ENCODE measurements around the gene NBEA. TPM values are rescaled to one million over a fixed set of nuclear protein-coding genes. Genes with fewer than 3 reads are reported as not detected.

Gene NBEA
- total RNA-seq, 2 experiments from 2014 or later = 3.5 to 3.8 TPM

DNA sequence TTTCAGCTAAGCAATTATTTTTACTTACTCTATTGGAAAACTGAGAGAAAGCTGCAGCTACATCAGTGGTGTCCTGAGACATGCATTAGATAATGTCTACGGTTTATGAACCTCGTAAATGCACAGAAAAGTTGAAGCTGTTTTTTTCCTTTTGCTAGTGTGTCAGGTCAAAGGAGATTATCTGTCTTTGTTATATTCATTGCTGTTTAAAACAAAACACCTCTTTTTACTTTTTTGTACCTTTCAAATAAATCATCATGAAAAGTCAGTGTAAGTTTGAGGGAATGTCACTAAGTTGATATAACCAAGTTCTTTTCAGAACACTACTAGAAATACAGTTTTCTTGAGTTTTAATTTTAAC, 2.2 kb downstream of the NBEA start:
- H3K27ac ChIP-seq (ENCODE audit: low read depth in 1 of 2, low read length in 2 of 2) = no peak overlapping the region
- H3K27me3 Mint-ChIP-seq = peaks cover 43% of the 10 kb centered on the region
- H3K4me1 ChIP-seq (ENCODE audit: insufficient read depth, low read length) = peaks cover 13% of the 10 kb centered on the region
- no peak overlapping the region for H3K27ac Mint-ChIP-seq
- POLR2A ChIA-PET = interaction anchor here (0.6 kb wide), 1 partner anchor 17 kb away, joined by 3 read pairs; no protein-coding TSS in a partner anchor
- no peak overlapping the region for H3K4me3 ChIP-seq (ENCODE audit: low read length)
- CTCF ChIA-PET = no interaction called here
- no peaks in the 10 kb centered on the region for H3K36me3 ChIP-seq (ENCODE audit: insufficient read depth, low read length)
- H3K4me3 Mint-ChIP-seq = peak overlapping the region; percentile 95
- intact Hi-C loops (cut with DNase I, micrococcal nuclease) = loop anchor here in 1 of 2 experiments (10.0 kb wide), 1 partner anchor 1399 kb away; no protein-coding TSS in a partner anchor
- H3K9me3 ChIP-seq (ENCODE audit: control insufficient read depth in 1 of 2, insufficient read depth in 1 of 2, low read length in 2 of 2) = peaks cover 0 to 5% of the 10 kb centered on the region in 2 experiments
- H3K4me1 Mint-ChIP-seq (ENCODE audit: low read depth) = peaks cover 37% of the 10 kb centered on the region
- ATAC-seq (ENCODE audit: poor library complexity) (no peak), DNase-seq (no peak)
- H3K27me3 ChIP-seq (ENCODE audit: control insufficient read depth in 1 of 2, insufficient read depth in 2 of 2, low read length in 2 of 2) = peaks cover 7 to 24% of the 10 kb centered on the region in 2 experiments
- TF ChIP-seq, protein P1, sequence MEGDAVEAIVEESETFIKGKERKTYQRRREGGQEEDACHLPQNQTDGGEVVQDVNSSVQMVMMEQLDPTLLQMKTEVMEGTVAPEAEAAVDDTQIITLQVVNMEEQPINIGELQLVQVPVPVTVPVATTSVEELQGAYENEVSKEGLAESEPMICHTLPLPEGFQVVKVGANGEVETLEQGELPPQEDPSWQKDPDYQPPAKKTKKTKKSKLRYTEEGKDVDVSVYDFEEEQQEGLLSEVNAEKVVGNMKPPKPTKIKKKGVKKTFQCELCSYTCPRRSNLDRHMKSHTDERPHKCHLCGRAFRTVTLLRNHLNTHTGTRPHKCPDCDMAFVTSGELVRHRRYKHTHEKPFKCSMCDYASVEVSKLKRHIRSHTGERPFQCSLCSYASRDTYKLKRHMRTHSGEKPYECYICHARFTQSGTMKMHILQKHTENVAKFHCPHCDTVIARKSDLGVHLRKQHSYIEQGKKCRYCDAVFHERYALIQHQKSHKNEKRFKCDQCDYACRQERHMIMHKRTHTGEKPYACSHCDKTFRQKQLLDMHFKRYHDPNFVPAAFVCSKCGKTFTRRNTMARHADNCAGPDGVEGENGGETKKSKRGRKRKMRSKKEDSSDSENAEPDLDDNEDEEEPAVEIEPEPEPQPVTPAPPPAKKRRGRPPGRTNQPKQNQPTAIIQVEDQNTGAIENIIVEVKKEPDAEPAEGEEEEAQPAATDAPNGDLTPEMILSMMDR (IDR thresholded peaks at IDR 0.05) = no peak
- no peaks in the 10 kb centered on the region for H3K9me3 Mint-ChIP-seq
- H3K36me3 Mint-ChIP-seq (ENCODE audit: low read depth) = no peaks in the 10 kb centered on the region

DNA sequence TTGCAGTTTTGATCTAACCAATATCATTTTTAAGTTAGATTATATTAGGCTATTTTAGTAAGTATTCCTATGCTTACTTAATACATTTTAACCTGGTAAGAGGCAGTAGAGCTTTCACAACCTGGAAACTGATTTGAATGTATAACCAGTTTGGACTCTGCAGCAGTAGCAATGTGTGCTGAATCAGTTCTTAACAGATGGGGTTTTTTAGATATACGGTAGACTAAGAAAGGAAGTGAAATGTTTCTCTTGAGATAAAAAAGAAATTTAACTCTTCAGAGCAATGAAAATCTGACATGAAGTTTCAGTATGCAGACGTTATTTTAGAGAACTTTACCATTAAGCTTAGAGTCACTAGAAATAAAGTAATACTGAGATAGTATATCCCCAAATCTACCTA, 2.7 kb downstream of the NBEA start:
- intact Hi-C loops (cut with DNase I, micrococcal nuclease) = loop anchor here in 1 of 2 experiments (10.0 kb wide), 1 partner anchor 1400 kb away; no protein-coding TSS in a partner anchor
- Histone ChIP-seq H3K36me3 (ENCODE audit: insufficient read depth, low read length) (no peaks in the 10 kb centered on the region), H3K27ac (ENCODE audit: low read depth in 1 of 2, low read length in 2 of 2) (no peak overlapping the region), H3K4me3 (ENCODE audit: low read length) (no peak overlapping the region), H3K4me1 (ENCODE audit: insufficient read depth, low read length) (peaks cover 13% of the 10 kb centered on the region), H3K9me3 (ENCODE audit: control insufficient read depth in 1 of 2, insufficient read depth in 1 of 2, low read length in 2 of 2) (peaks cover 0 to 5% of the 10 kb centered on the region in 2 experiments), H3K27me3 (ENCODE audit: control insufficient read depth in 1 of 2, insufficient read depth in 2 of 2, low read length in 2 of 2) (peaks cover 7 to 24% of the 10 kb centered on the region in 2 experiments)
- H3K27me3 Mint-ChIP-seq = peaks cover 43% of the 10 kb centered on the region
- H3K4me3 Mint-ChIP-seq = no peak overlapping the region
- peaks cover 37% of the 10 kb centered on the region for H3K4me1 Mint-ChIP-seq (ENCODE audit: low read depth)
- POLR2A ChIA-PET = interaction anchor here (0.6 kb wide), 1 partner anchor 16 kb away, joined by 3 read pairs; no protein-coding TSS in a partner anchor
- DNase-seq = no peak
- CTCF ChIA-PET = no interaction called here
- H3K36me3 Mint-ChIP-seq (ENCODE audit: low read depth) = no peaks in the 10 kb centered on the region
- H3K27ac Mint-ChIP-seq = no peak overlapping the region
- TF ChIP-seq, protein P1 (IDR thresholded peaks at IDR 0.05) = no peak
- no peaks in the 10 kb centered on the region for H3K9me3 Mint-ChIP-seq
- no peak for ATAC-seq (ENCODE audit: poor library complexity)

DNA sequence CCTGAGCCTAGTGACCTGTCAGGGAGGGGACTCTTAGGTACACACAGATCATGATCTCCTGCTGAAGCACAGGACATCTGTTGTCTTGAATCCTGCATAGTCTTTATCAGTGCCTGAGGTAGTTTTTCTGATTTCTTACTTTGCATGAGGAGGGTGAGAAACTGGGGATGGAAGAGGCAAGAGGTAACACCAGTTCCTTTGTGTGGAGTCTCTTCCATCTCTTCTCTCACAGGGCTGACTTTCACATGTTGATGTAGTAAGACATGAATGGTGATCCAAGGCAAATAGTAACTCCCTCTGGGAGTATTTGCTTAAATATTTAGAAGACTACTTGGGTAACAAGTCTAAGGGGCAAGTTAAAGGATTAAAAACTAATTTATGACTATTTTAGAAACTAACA, 9.5 kb downstream of the NBEA start:
- H3K27me3 Mint-ChIP-seq = peaks cover 10% of the 10 kb centered on the region
- no peak overlapping the region for H3K4me3 Mint-ChIP-seq
- no peaks in the 10 kb centered on the region for H3K27me3 ChIP-seq (ENCODE audit: control insufficient read depth in 1 of 2, insufficient read depth in 2 of 2, low read length in 2 of 2)
- H3K27ac Mint-ChIP-seq = no peak overlapping the region
- POLR2A ChIA-PET = interaction anchor here (1.2 kb wide), 1 partner anchor 10 kb away, joined by 3 read pairs; the partner anchor contains the start of gene NBEA
- intact Hi-C loops (cut with DNase I, micrococcal nuclease) = no loop called here
- H3K4me1 ChIP-seq (ENCODE audit: insufficient read depth, low read length) = no peaks in the 10 kb centered on the region
- no peak overlapping the region for H3K4me3 ChIP-seq (ENCODE audit: low read length)
- CTCF ChIA-PET = no interaction called here
- TF ChIP-seq, protein P1 (IDR thresholded peaks at IDR 0.05) = no peak
- no peaks in the 10 kb centered on the region for H3K9me3 Mint-ChIP-seq
- H3K36me3 ChIP-seq (ENCODE audit: insufficient read depth, low read length) = no peaks in the 10 kb centered on the region
- DNase-seq (no peak), ATAC-seq (ENCODE audit: poor library complexity) (no peak)
- no peaks in the 10 kb centered on the region for H3K4me1 Mint-ChIP-seq (ENCODE audit: low read depth)
- no peaks in the 10 kb centered on the region for H3K9me3 ChIP-seq (ENCODE audit: control insufficient read depth in 1 of 2, insufficient read depth in 1 of 2, low read length in 2 of 2)
- no peaks in the 10 kb centered on the region for H3K36me3 Mint-ChIP-seq (ENCODE audit: low read depth)
- no peak overlapping the region for H3K27ac ChIP-seq (ENCODE audit: low read depth in 1 of 2, low read length in 2 of 2)

Measured in CD4-positive, alpha-beta T cell (primary cell).